Activated T-helper 1 cell treated with anti-CD3 and anti-CD28 coated beads, Interleukin-12 subunit alpha, Interleukin-12 subunit beta, Interleukin-2, Interleukin-4 antibody, amounts not matched to agents 30 ng/mL and 10 ng/mL and 1 ng/mL, durations not matched to agents 14 hours and 24 hours and 36 hours (primary cell): ENCODE measurements around the gene BCAS3. TPM values are rescaled to one million over a fixed set of nuclear protein-coding genes. Genes with fewer than 3 reads are reported as not detected.
"Not testable (repeated sequence)": the region's sequence is repeated elsewhere in the genome, so short reads cannot be mapped to it uniquely, and the experiment has no call there.

ENCODE experiments used
- DNase-seq: peaks from one replicate; pipeline ENCODE4 v3.0.0; 2021; ENCODE audit warnings: low spot score
- H3K27ac Mint-ChIP-seq: one replicate; pipeline ENCODE4 v1.8.0; 2021; ENCODE audit warnings: mild to moderate bottlenecking, mixed read lengths
- H3K27me3 Mint-ChIP-seq: one replicate; pipeline ENCODE4 v1.8.0; 2022; ENCODE audit warnings: mild to moderate bottlenecking, moderate library complexity, mixed read lengths; ENCODE audit not compliant: insufficient read depth
- H3K36me3 Mint-ChIP-seq: one replicate; pipeline ENCODE4 v1.8.0; 2021; ENCODE audit warnings: low read depth, mixed read lengths
- H3K4me1 Mint-ChIP-seq: one replicate; pipeline ENCODE4 v1.8.0; 2021; ENCODE audit warnings: low read depth, mixed read lengths
- H3K4me3 Mint-ChIP-seq: one replicate; pipeline ENCODE4 v1.8.0; 2021; ENCODE audit warnings: mild to moderate bottlenecking, moderate library complexity, mixed read lengths
- H3K9me3 Mint-ChIP-seq: one replicate; pipeline ENCODE4 v1.8.0; 2021; ENCODE audit warnings: mixed read lengths
- intact Hi-C: fragments of 100-400 bp; cut with micrococcal nuclease; formaldehyde crosslinking; loops from one replicate; pipeline ENCODE4 v1.15.1; 2024
- total RNA-seq: library from RNA; stranded (reverse); gene quantifications from 2 replicates; pipeline ENCODE4 v1.2.3, GENCODE V29; 2022

BCAS3 gene
- total RNA-seq, 1 donor from 2014 or later = 8.3 TPM

- intact Hi-C loops = no loop called here
- DNase-seq = no peak
- Mint-ChIP-seq H3K4me3 (no peak overlapping the region), H3K27me3 (peaks cover 4% of the 10 kb centered on the region), H3K4me1 (no peaks in the 10 kb centered on the region), H3K36me3 (no peaks in the 10 kb centered on the region), H3K9me3 (peaks cover 8% of the 10 kb centered on the region), H3K27ac (no peak overlapping the region)
Measured at GRCh38 chr17:60752873-60753577, 75.4 kb downstream of the BCAS3 start.

GRCh38 chr17:60754057-60754604 is 76.5 kb downstream of the BCAS3 start:
- H3K9me3 Mint-ChIP-seq = peaks cover 8% of the 10 kb centered on the region
- H3K27ac Mint-ChIP-seq = no peak overlapping the region
- H3K4me3 Mint-ChIP-seq = no peak overlapping the region
- H3K36me3 Mint-ChIP-seq = no peaks in the 10 kb centered on the region
- H3K27me3 Mint-ChIP-seq = peaks cover 4% of the 10 kb centered on the region
- H3K4me1 Mint-ChIP-seq = no peaks in the 10 kb centered on the region
- DNase-seq = no peak
- intact Hi-C loops = no loop called here

- H3K27ac Mint-ChIP-seq, H3K9me3 Mint-ChIP-seq, intact Hi-C loops, H3K4me3 Mint-ChIP-seq, H3K4me1 Mint-ChIP-seq, DNase-seq, H3K36me3 Mint-ChIP-seq, H3K27me3 Mint-ChIP-seq: not testable (repeated sequence)
Measured at GRCh38 chr17:60756798-60757197, 79.1 kb downstream of the BCAS3 start.

- no peak for DNase-seq
- H3K27ac Mint-ChIP-seq = no peak overlapping the region
- no peak overlapping the region for H3K4me3 Mint-ChIP-seq
- intact Hi-C loops = no loop called here
- H3K9me3 Mint-ChIP-seq = no peaks in the 10 kb centered on the region
- peaks cover 2% of the 10 kb centered on the region for H3K27me3 Mint-ChIP-seq
- no peaks in the 10 kb centered on the region for H3K36me3 Mint-ChIP-seq
- H3K4me1 Mint-ChIP-seq = no peaks in the 10 kb centered on the region
Measured at GRCh38 chr17:60757437-60757836, 79.8 kb downstream of the BCAS3 start.

GRCh38 chr17:60759756-60760155 is 82.1 kb downstream of the BCAS3 start:
- Mint-ChIP-seq H3K4me3 (no peak overlapping the region), H3K4me1 (no peaks in the 10 kb centered on the region), H3K36me3 (no peaks in the 10 kb centered on the region), H3K9me3 (no peaks in the 10 kb centered on the region), H3K27me3 (peaks cover 2% of the 10 kb centered on the region), H3K27ac (no peak overlapping the region)
- intact Hi-C loops = no loop called here
- DNase-seq = no peak

- H3K4me3 Mint-ChIP-seq, H3K27me3 Mint-ChIP-seq, H3K9me3 Mint-ChIP-seq, DNase-seq, H3K36me3 Mint-ChIP-seq, H3K4me1 Mint-ChIP-seq, H3K27ac Mint-ChIP-seq, intact Hi-C loops: not testable (repeated sequence)
Measured at GRCh38 chr17:60761301-60761700, 83.7 kb downstream of the BCAS3 start.

GRCh38 chr17:60766778-60767190 is 89.1 kb downstream of the BCAS3 start:
- no peak for DNase-seq
- no peaks in the 10 kb centered on the region for H3K36me3 Mint-ChIP-seq
- H3K9me3 Mint-ChIP-seq = no peaks in the 10 kb centered on the region
- no peaks in the 10 kb centered on the region for H3K27me3 Mint-ChIP-seq
- no peaks in the 10 kb centered on the region for H3K4me1 Mint-ChIP-seq
- no peak overlapping the region for H3K4me3 Mint-ChIP-seq
- H3K27ac Mint-ChIP-seq = no peak overlapping the region
- intact Hi-C loops = no loop called here

- no peak for DNase-seq
- no peaks in the 10 kb centered on the region for H3K4me1 Mint-ChIP-seq
Measured at GRCh38 chr17:60767744-60768308, 90.2 kb downstream of the BCAS3 start.

GRCh38 chr17:60769327-60769726 is 91.7 kb downstream of the BCAS3 start:
- no peaks in the 10 kb centered on the region for H3K36me3 Mint-ChIP-seq
- intact Hi-C loops = no loop called here

More at GRCh38 chr17:60767744-60768308, 90.2 kb downstream of the BCAS3 start:
- H3K4me3 Mint-ChIP-seq = no peak overlapping the region
- H3K36me3 Mint-ChIP-seq = no peaks in the 10 kb centered on the region
- H3K27ac Mint-ChIP-seq = no peak overlapping the region
- no peaks in the 10 kb centered on the region for H3K9me3 Mint-ChIP-seq
- H3K27me3 Mint-ChIP-seq = no peaks in the 10 kb centered on the region
- intact Hi-C loops = no loop called here

GRCh38 chr17:60770946-60771422 is 93.3 kb downstream of the BCAS3 start:
- DNase-seq = no peak
- H3K36me3 Mint-ChIP-seq = no peaks in the 10 kb centered on the region
- no peaks in the 10 kb centered on the region for H3K4me1 Mint-ChIP-seq
- H3K4me3 Mint-ChIP-seq = no peak overlapping the region
- peaks cover 3% of the 10 kb centered on the region for H3K27me3 Mint-ChIP-seq
- intact Hi-C loops = no loop called here
- no peaks in the 10 kb centered on the region for H3K9me3 Mint-ChIP-seq
- no peak overlapping the region for H3K27ac Mint-ChIP-seq

More at GRCh38 chr17:60769327-60769726, 91.7 kb downstream of the BCAS3 start:
- DNase-seq = no peak
- H3K27ac Mint-ChIP-seq = no peak overlapping the region
- peaks cover 3% of the 10 kb centered on the region for H3K27me3 Mint-ChIP-seq
- no peaks in the 10 kb centered on the region for H3K9me3 Mint-ChIP-seq
- no peaks in the 10 kb centered on the region for H3K4me1 Mint-ChIP-seq
- no peak overlapping the region for H3K4me3 Mint-ChIP-seq

- H3K4me1 Mint-ChIP-seq, intact Hi-C loops, H3K27me3 Mint-ChIP-seq, H3K4me3 Mint-ChIP-seq, H3K36me3 Mint-ChIP-seq, H3K27ac Mint-ChIP-seq, DNase-seq, H3K9me3 Mint-ChIP-seq: not testable (repeated sequence)
Measured at GRCh38 chr17:60771621-60772020, 94.0 kb downstream of the BCAS3 start.

- H3K4me3 Mint-ChIP-seq = no peak overlapping the region
- H3K27ac Mint-ChIP-seq = no peak overlapping the region
- H3K9me3 Mint-ChIP-seq = no peaks in the 10 kb centered on the region
- H3K27me3 Mint-ChIP-seq = peaks cover 3% of the 10 kb centered on the region
- no peaks in the 10 kb centered on the region for H3K36me3 Mint-ChIP-seq
- no peaks in the 10 kb centered on the region for H3K4me1 Mint-ChIP-seq
- intact Hi-C loops = no loop called here
- no peak for DNase-seq
Measured at GRCh38 chr17:60773552-60773951, 95.9 kb downstream of the BCAS3 start.

GRCh38 chr17:60781880-60782412 is 104.3 kb downstream of the BCAS3 start:
- intact Hi-C loops = no loop called here
- Mint-ChIP-seq H3K27ac (no peak overlapping the region), H3K4me1 (no peaks in the 10 kb centered on the region), H3K4me3 (no peak overlapping the region), H3K9me3 (no peaks in the 10 kb centered on the region), H3K27me3 (no peaks in the 10 kb centered on the region), H3K36me3 (no peaks in the 10 kb centered on the region)
- DNase-seq = no peak
